Vagina (tissue), 2 donors: ENCODE results near the gene SETDB1. TPM values are rescaled to one million over a fixed set of nuclear protein-coding genes. Genes with fewer than 3 reads are reported as not detected.
A peak's percentile ranks its signal among the peaks of the same experiment; 100 is the strongest.
"Not testable (repeated sequence)": the region's sequence is repeated elsewhere in the genome, so short reads cannot be mapped to it uniquely, and the experiment has no call there.

Experiments
- DNase-seq, 2 donors: peaks; one replicate each; pipeline ENCODE4 v3.0.0-alpha.2; 2017; ENCODE audit errors: extremely low spot score in 2 of 2
- H3K27ac ChIP-seq: fragments of 200-600 bp; sonication (generic); one replicate; pipeline ENCODE4 v1.5.1; 2019
- H3K27me3 ChIP-seq: fragments of 200-600 bp; sonication (generic); one replicate; pipeline ENCODE4 v1.5.1; 2019
- H3K36me3 ChIP-seq, 2 donors: fragments of 200-600 bp; sonication (generic); one replicate each; pipeline ENCODE4 v1.5.1; 2017 to 2019
- H3K4me1 ChIP-seq: fragments of 200-600 bp; sonication (generic); one replicate; pipeline ENCODE4 v1.5.1; 2019
- H3K4me3 ChIP-seq, 2 donors: fragments of 200-600 bp; sonication (generic); 1 replicate in 1 of 2; 2 replicates in 1 of 2; pipeline ENCODE4 v1.5.1; 2016 to 2019
- H3K9me3 ChIP-seq: fragments of 200-600 bp; sonication (generic); one replicate; pipeline ENCODE4 v1.5.1; 2019
- CTCF ChIP-seq, 3 experiments: fragments of 450-650 bp in 2 of 3; fragments of 200-600 bp in 1 of 3; sonication (generic) in 1 of 3; IDR thresholded peaks; one replicate each; pipeline ENCODE4 v1.5.1; 2017 to 2019; ENCODE audit warnings: antibody characterized with exemption in 3 of 3, mild to moderate bottlenecking in 2 of 3, moderate library complexity in 2 of 3
- POLR2A ChIP-seq, 2 donors: fragments of 450-650 bp; IDR thresholded peaks; one replicate each; pipeline ENCODE4 v1.6.1; 2017; ENCODE audit warnings: antibody characterized with exemption in 2 of 2, mild to moderate bottlenecking in 2 of 2, moderate library complexity in 2 of 2
- POLR2AphosphoS5 ChIP-seq, 2 donors: sonication (generic); formaldehyde crosslinking; IDR thresholded peaks; one replicate each; pipeline ENCODE4 v1.9.0; 2017; ENCODE audit warnings: antibody characterized with exemption in 2 of 2, mild to moderate bottlenecking in 2 of 2, low read depth in 1 of 2; ENCODE audit not compliant: insufficient read depth in 1 of 2
- intact Hi-C: fragments of 100-400 bp; cut with DNase I; formaldehyde crosslinking; loops from one replicate; pipeline ENCODE4 v1.15.1; 2023
- total RNA-seq: library from RNA; depleted of rRNA; stranded (reverse); fragments of >200 nt; gene quantifications from one replicate; pipeline ENCODE4 v1.2.3, GENCODE V29; 2016

Gene SETDB1
- total RNA-seq, 1 donor from 2014 or later: 51.1 TPM

- Histone ChIP-seq H3K27ac (no peak overlapping the region), H3K9me3 (no peaks in the 10 kb centered on the region), H3K36me3 (no peaks in the 10 kb centered on the region), H3K4me3 (no peak overlapping the region), H3K4me1 (no peaks in the 10 kb centered on the region), H3K27me3 (no peaks in the 10 kb centered on the region)
- TF ChIP-seq POLR2AphosphoS5 (IDR thresholded peaks at IDR 0.05; ENCODE audit: insufficient read depth in 1 of 2, low read depth in 1 of 2) (no peak), CTCF (IDR thresholded peaks at IDR 0.05) (no peak), POLR2A (IDR thresholded peaks at IDR 0.05) (no peak)
- intact Hi-C loops: no loop called here
- DNase-seq: no peak
These were observed 8.8 kb upstream of the SETDB1 start for GRCh38 chr1:150917387-150917786.

GRCh38 chr1:150922519-150922975 is 3.6 kb upstream of the SETDB1 start:
- intact Hi-C loops: loop anchor here (10.0 kb wide), 1 partner anchor 48 kb away; the partner anchor contains the start of gene ARNT
- DNase-seq: no peak
- peak in 1 of 2 donors; percentile 48 for TF ChIP-seq POLR2AphosphoS5 (IDR thresholded peaks at IDR 0.05; ENCODE audit: insufficient read depth in 1 of 2, low read depth in 1 of 2)
- no peak for TF ChIP-seq POLR2A (IDR thresholded peaks at IDR 0.05)
- TF ChIP-seq CTCF (IDR thresholded peaks at IDR 0.05): peak; percentile 34 to 68 (median 55)
- Histone ChIP-seq H3K36me3 (peaks cover 0 to under 1% of the 10 kb centered on the region in 2 donors), H3K4me1 (peaks cover 11% of the 10 kb centered on the region), H3K27ac (no peak overlapping the region), H3K27me3 (no peaks in the 10 kb centered on the region), H3K4me3 (no peak overlapping the region), H3K9me3 (no peaks in the 10 kb centered on the region)

GRCh38 chr1:150925080-150925479 is 1.1 kb upstream of the SETDB1 start:
- peaks cover 12% of the 10 kb centered on the region for H3K4me1 ChIP-seq
- H3K27ac ChIP-seq: peak overlapping the region; percentile 79
- H3K4me3 ChIP-seq: peak overlapping the region in 1 of 2 donors; percentile 72
- no peaks in the 10 kb centered on the region for H3K9me3 ChIP-seq
- peaks cover 0 to 25% of the 10 kb centered on the region in 2 donors for H3K36me3 ChIP-seq
- DNase-seq: no peak
- no peaks in the 10 kb centered on the region for H3K27me3 ChIP-seq
- intact Hi-C loops: loop anchor here (10.0 kb wide), 1 partner anchor 50 kb away; the partner anchor contains the start of gene ARNT
- TF ChIP-seq CTCF (IDR thresholded peaks at IDR 0.05): no peak
- TF ChIP-seq POLR2AphosphoS5 (IDR thresholded peaks at IDR 0.05; ENCODE audit: insufficient read depth in 1 of 2, low read depth in 1 of 2): no peak
- no peak for TF ChIP-seq POLR2A (IDR thresholded peaks at IDR 0.05)

- Histone ChIP-seq H3K36me3 (peaks cover 0 to 51% of the 10 kb centered on the region in 2 donors), H3K27ac (no peak overlapping the region), H3K4me3 (no peak overlapping the region), H3K4me1 (peaks cover 12% of the 10 kb centered on the region), H3K9me3 (no peaks in the 10 kb centered on the region), H3K27me3 (no peaks in the 10 kb centered on the region)
- no peak for DNase-seq
- intact Hi-C loops: loop anchor here (10.0 kb wide), 1 partner anchor 53 kb away; the partner anchor contains the start of gene ARNT
- no peak for TF ChIP-seq POLR2A (IDR thresholded peaks at IDR 0.05)
These were observed 1.5 kb downstream of the SETDB1 start for GRCh38 chr1:150927624-150928023.

GRCh38 chr1:150928286-150928685 is 2.1 kb downstream of the SETDB1 start:
- Histone ChIP-seq H3K4me3 (no peak overlapping the region), H3K27ac (no peak overlapping the region), H3K36me3 (peaks cover 0 to 57% of the 10 kb centered on the region in 2 donors), H3K27me3 (no peaks in the 10 kb centered on the region), H3K4me1 (peaks cover 12% of the 10 kb centered on the region), H3K9me3 (no peaks in the 10 kb centered on the region)
- no peak for DNase-seq
- TF ChIP-seq POLR2A (IDR thresholded peaks at IDR 0.05) (no peak), POLR2AphosphoS5 (IDR thresholded peaks at IDR 0.05; ENCODE audit: insufficient read depth in 1 of 2, low read depth in 1 of 2) (no peak), CTCF (IDR thresholded peaks at IDR 0.05) (no peak)
- intact Hi-C loops: loop anchor here (10.0 kb wide), 1 partner anchor 53 kb away; the partner anchor contains the start of gene ARNT

- H3K27me3 ChIP-seq: not testable (repeated sequence)
These were observed 2.6 kb downstream of the SETDB1 start for GRCh38 chr1:150928775-150929174.

More at GRCh38 chr1:150928775-150929174, 2.6 kb downstream of the SETDB1 start:
- H3K4me3 ChIP-seq, H3K27ac ChIP-seq, DNase-seq, H3K9me3 ChIP-seq: not testable (repeated sequence)
- H3K4me1 ChIP-seq: peaks cover 12% of the 10 kb centered on the region
- intact Hi-C loops: loop anchor here (10.0 kb wide), 1 partner anchor 54 kb away; the partner anchor contains the start of gene ARNT
- peaks cover 0 to 60% of the 10 kb centered on the region in 2 donors for H3K36me3 ChIP-seq
